Endothelial cell of umbilical vein (primary cell): Measurements from ENCODE around the gene NUDT6.

Experiments used
- CTCF ChIP-seq, 2 donors: IDR thresholded peaks; 1 replicate in 1 of 2; 2 replicates in 1 of 2; pipeline ENCODE4 v1.5.1; 2011; ENCODE audit warnings: low read length in 2 of 2, mild to moderate bottlenecking in 2 of 2, moderate library complexity in 2 of 2, control low read depth in 1 of 2, inconsistent platforms in 1 of 2, low read depth in 1 of 2; ENCODE audit not compliant: insufficient read depth in 1 of 2; ENCODE audit errors: extremely low read depth in 1 of 2
- EZH2 ChIP-seq: IDR thresholded peaks from 2 replicates; pipeline ENCODE4 v1.6.1; 2012; ENCODE audit warnings: borderline replicate concordance, low read depth, mild to moderate bottlenecking, moderate library complexity, low read length, inconsistent platforms; ENCODE audit not compliant: severe bottlenecking
- GATA2 ChIP-seq: IDR thresholded peaks from 2 replicates; pipeline ENCODE4 v1.7.0; 2011; ENCODE audit warnings: low read depth, mild to moderate bottlenecking, moderate library complexity, mixed read lengths, low read length; ENCODE audit not compliant: insufficient read length, insufficient read depth
- JUN ChIP-seq: IDR thresholded peaks from 2 replicates; pipeline ENCODE4 v1.6.1; 2011; ENCODE audit warnings: borderline replicate concordance, low read depth; ENCODE audit not compliant: insufficient read length, insufficient read depth
- MAX ChIP-seq: IDR thresholded peaks from 2 replicates; pipeline ENCODE4 v1.6.1; 2011; ENCODE audit not compliant: insufficient read depth, insufficient read length
- MYC ChIP-seq: IDR thresholded peaks from one replicate; pipeline ENCODE4 v1.6.1; 2011; ENCODE audit warnings: mild to moderate bottlenecking, low read depth, low read length
- POLR2A ChIP-seq: IDR thresholded peaks from 2 replicates; pipeline ENCODE4 v1.6.1; 2012; ENCODE audit warnings: low read depth, mild to moderate bottlenecking, control low read depth, low read length
- POLR2AphosphoS5 ChIP-seq: IDR thresholded peaks from 2 replicates; pipeline ENCODE4 v1.6.1; 2012; ENCODE audit warnings: low read depth, mild to moderate bottlenecking, control low read depth, low read length, moderate library complexity; ENCODE audit not compliant: insufficient read depth

- TF ChIP-seq CTCF (IDR thresholded peaks at IDR 0.05; ENCODE audit: extremely low read depth in 1 of 2, insufficient read depth in 1 of 2, low read depth in 1 of 2, low read length in 2 of 2) (no peak), EZH2 (no peak), MYC (no peak), GATA2 (no peak), MAX (no peak), POLR2A (no peak), POLR2AphosphoS5 (no peak), JUN (no peak)
Measured at GRCh38 chr4:122959981-122960610, 37.7 kb upstream of the NUDT6 start.
